A673 (cell line): ENCODE data around the gene CNTN6.

ENCODE experiments used
- EZH2 ChIP-seq: fragments of 200-600 bp; sonication (generic); IDR thresholded peaks from 2 replicates; pipeline ENCODE4 v1.6.1; 2017; ENCODE audit warnings: borderline replicate concordance, low read depth, mild to moderate bottlenecking, mixed read lengths, antibody characterized with exemption, low read length; ENCODE audit not compliant: poor library complexity, severe bottlenecking
- TF ChIP-seq, protein P1 (sequence below): fragments of 300-800, 200-600 bp; sonication (generic); conservative IDR thresholded peaks from 2 replicates; pipeline ENCODE4 v1.5.1; 2017; ENCODE audit warnings: low read depth, mild to moderate bottlenecking, antibody characterized with exemption, low read length, moderate library complexity, mixed read lengths

DNA sequence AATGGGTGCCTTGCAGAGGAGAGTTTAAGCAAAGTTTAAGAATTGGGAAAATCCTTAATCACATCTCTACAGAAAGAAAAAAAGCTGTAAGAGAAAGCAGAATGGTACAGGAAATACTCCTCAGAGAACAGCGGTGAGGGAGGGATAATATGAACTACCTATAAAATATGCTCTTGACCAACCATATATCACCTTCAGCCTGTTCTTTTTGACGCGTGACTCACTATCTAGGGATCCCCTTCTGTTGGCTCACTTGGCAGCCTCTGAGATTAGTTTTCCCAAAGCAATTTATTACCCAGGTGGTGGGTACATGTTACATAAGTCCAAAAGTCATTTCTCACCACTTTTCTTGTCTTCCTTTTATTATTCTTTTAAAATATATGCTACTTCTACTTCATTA lies 97.7 kb downstream of the CNTN6 start:
- TF ChIP-seq, protein P1, sequence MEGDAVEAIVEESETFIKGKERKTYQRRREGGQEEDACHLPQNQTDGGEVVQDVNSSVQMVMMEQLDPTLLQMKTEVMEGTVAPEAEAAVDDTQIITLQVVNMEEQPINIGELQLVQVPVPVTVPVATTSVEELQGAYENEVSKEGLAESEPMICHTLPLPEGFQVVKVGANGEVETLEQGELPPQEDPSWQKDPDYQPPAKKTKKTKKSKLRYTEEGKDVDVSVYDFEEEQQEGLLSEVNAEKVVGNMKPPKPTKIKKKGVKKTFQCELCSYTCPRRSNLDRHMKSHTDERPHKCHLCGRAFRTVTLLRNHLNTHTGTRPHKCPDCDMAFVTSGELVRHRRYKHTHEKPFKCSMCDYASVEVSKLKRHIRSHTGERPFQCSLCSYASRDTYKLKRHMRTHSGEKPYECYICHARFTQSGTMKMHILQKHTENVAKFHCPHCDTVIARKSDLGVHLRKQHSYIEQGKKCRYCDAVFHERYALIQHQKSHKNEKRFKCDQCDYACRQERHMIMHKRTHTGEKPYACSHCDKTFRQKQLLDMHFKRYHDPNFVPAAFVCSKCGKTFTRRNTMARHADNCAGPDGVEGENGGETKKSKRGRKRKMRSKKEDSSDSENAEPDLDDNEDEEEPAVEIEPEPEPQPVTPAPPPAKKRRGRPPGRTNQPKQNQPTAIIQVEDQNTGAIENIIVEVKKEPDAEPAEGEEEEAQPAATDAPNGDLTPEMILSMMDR, result no peak
- TF ChIP-seq EZH2, result no peak
